Naive thymus-derived CD4-positive, alpha-beta T cell (primary cell): ENCODE measurements around the gene CTCFL. TPM values are rescaled to one million over a fixed set of nuclear protein-coding genes. Genes with fewer than 3 reads are reported as not detected.

Experiments used
- ATAC-seq: fragments of 150-1000 bp; cut with Tn5 transposase; 2 replicates; pipeline ENCODE4 v1.10.0; 2021; ENCODE audit warnings: mild to moderate bottlenecking, moderate library complexity
- CTCF ChIA-PET: fragments of 350-600 bp; sonication (Branson Sonifier 250); formaldehyde crosslinking; loops from one replicate; lab custom pipeline; 2021; ENCODE audit warnings: antibody characterized with exemption; lab: Charles Lee
- POLR2A ChIA-PET: fragments of 350-600 bp; sonication (Branson Sonifier 250); formaldehyde crosslinking; loops from one replicate; lab custom pipeline; 2021; ENCODE audit warnings: antibody characterized with exemption, inconsistent platforms; lab: Charles Lee
- DNase-seq, 9 donors: peaks; one replicate each; pipeline versions ENCODE4 v3.0.0 to v3.0.0-alpha.2; 2020 to 2022; ENCODE audit warnings: mixed read lengths in 1 of 9
- H3K27ac ChIP-seq: one replicate; pipeline ENCODE4 v1.7.0; 2013; ENCODE audit warnings: mild to moderate bottlenecking, low read depth, low read length, moderate library complexity
- H3K27me3 ChIP-seq, 2 donors: one replicate each; pipeline ENCODE4 v1.7.0; 2013; ENCODE audit warnings: low read length in 2 of 2, mild to moderate bottlenecking in 2 of 2, moderate library complexity in 2 of 2; ENCODE audit not compliant: control insufficient read depth in 2 of 2, insufficient read depth in 2 of 2
- H3K36me3 ChIP-seq, 3 experiments: 1 replicate in 2 of 3; 2 replicates in 1 of 3; pipeline ENCODE4 v1.7.0; 2013; ENCODE audit warnings: low read length in 3 of 3, mild to moderate bottlenecking in 3 of 3, moderate library complexity in 1 of 3; ENCODE audit not compliant: insufficient read depth in 3 of 3, control insufficient read depth in 2 of 3
- H3K4me1 ChIP-seq, 2 donors: one replicate each; pipeline ENCODE4 v1.7.0; 2013; ENCODE audit warnings: low read length in 2 of 2, mild to moderate bottlenecking in 2 of 2, moderate library complexity in 1 of 2; ENCODE audit not compliant: control insufficient read depth in 2 of 2, insufficient read depth in 2 of 2
- H3K4me3 ChIP-seq: 2 replicates; pipeline ENCODE4 v1.7.0; 2013; ENCODE audit warnings: mild to moderate bottlenecking, low read length
- H3K9me3 ChIP-seq, 3 experiments: 1 replicate in 2 of 3; 2 replicates in 1 of 3; pipeline ENCODE4 v1.7.0; 2013; ENCODE audit warnings: low read length in 3 of 3; ENCODE audit not compliant: control insufficient read depth in 2 of 3
- H3K27ac Mint-ChIP-seq, 9 donors: one replicate each; pipeline ENCODE4 v1.8.0; 2020 to 2022; ENCODE audit warnings: mixed read lengths in 9 of 9, mild to moderate bottlenecking in 8 of 9, moderate library complexity in 5 of 9, inconsistent platforms in 2 of 9
- H3K27me3 Mint-ChIP-seq, 5 donors: one replicate each; pipeline ENCODE4 v1.8.0; 2021 to 2022; ENCODE audit warnings: mixed read lengths in 5 of 5, mild to moderate bottlenecking in 1 of 5
- H3K36me3 Mint-ChIP-seq, 5 donors: one replicate each; pipeline ENCODE4 v1.8.0; 2020 to 2022; ENCODE audit warnings: mixed read lengths in 5 of 5, mild to moderate bottlenecking in 3 of 5, inconsistent platforms in 1 of 5
- H3K4me1 Mint-ChIP-seq, 7 donors: one replicate each; pipeline ENCODE4 v1.8.0; 2020 to 2022; ENCODE audit warnings: mixed read lengths in 7 of 7, mild to moderate bottlenecking in 3 of 7, inconsistent platforms in 1 of 7
- H3K4me3 Mint-ChIP-seq, 10 donors: one replicate each; pipeline ENCODE4 v1.8.0; 2020 to 2022; ENCODE audit warnings: mild to moderate bottlenecking in 10 of 10, mixed read lengths in 10 of 10, moderate library complexity in 6 of 10, inconsistent platforms in 2 of 10
- H3K9me3 Mint-ChIP-seq, 11 donors: one replicate each; pipeline ENCODE4 v1.8.0; 2020 to 2022; ENCODE audit warnings: mixed read lengths in 11 of 11, mild to moderate bottlenecking in 4 of 11, inconsistent platforms in 1 of 11, moderate library complexity in 1 of 11
- intact Hi-C, 2 donors: fragments of 100-400 bp; cut with micrococcal nuclease; formaldehyde crosslinking; loops; one replicate each; pipeline ENCODE4 v1.15.1; 2023
- polyA plus RNA-seq, 2 donors: library from polyadenylated mRNA; unstranded; fragments of 300-500 nt; fragmentation: Illumina TruSeq; gene quantifications; one replicate each; pipeline ENCODE4 v1.2.3, GENCODE V29; 2021
- total RNA-seq, 6 experiments: library from RNA in 5 of 6; stranded (reverse) in 5 of 6; gene quantifications; 1 replicate in 5 of 6; 2 replicates in 1 of 6; pipeline ENCODE4 v1.2.3 and lab custom pipeline; 2021 to 2026

The CTCFL gene
- total and polyA plus RNA-seq, 7 experiments from 2014 or later: not detected

DNA sequence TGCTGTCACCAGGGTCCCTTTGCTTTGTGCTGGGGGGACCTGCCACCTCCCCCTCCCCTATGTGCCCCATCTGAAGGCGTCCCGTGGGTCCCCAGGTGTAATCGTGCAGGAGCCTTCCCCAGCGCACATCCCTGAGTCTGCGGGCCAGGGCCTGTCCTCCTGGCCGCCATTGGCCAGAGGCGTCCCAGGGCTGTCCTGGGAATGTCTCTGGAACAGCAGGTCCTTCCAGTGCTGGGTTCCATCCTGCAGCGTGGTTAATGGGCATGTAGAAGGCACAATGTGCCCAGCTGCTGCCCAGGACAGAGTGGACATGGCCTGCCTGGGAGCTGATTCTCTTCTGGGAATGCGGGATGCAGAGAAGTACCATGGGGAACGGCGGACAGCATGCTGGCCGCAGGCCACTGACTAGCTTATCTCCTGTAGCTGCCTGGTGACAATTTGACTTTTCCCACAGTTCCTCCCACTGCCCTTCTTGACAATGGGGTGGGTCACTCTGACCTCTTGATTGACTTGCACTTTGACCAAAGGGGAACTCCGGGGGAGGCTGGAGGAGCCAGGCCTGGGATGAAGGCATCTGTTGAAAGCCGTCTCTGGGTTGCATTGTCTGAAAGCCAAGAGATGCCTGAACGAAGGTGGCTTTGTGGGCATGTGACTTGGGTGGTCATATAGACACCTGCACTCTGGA lies 64.0 kb downstream of the CTCFL start:
- Mint-ChIP-seq H3K4me3 (no peak overlapping the region), H3K9me3 (no peaks in the 10 kb centered on the region), H3K27me3 (no peaks in the 10 kb centered on the region), H3K4me1 (peaks cover 0 to 17% (median 0%) of the 10 kb centered on the region in 7 donors), H3K36me3 (no peaks in the 10 kb centered on the region), H3K27ac (no peak overlapping the region)
- POLR2A ChIA-PET: no interaction called here
- no peaks in the 10 kb centered on the region for H3K9me3 ChIP-seq
- no peak overlapping the region for H3K4me3 ChIP-seq
- intact Hi-C loops: no loop called here
- CTCF ChIA-PET: no interaction called here
- H3K27me3 ChIP-seq: no peaks in the 10 kb centered on the region
- no peaks in the 10 kb centered on the region for H3K36me3 ChIP-seq
- DNase-seq: no peak
- H3K27ac ChIP-seq: no peak overlapping the region
- no peaks in the 10 kb centered on the region for H3K4me1 ChIP-seq
- no peak for ATAC-seq

DNA sequence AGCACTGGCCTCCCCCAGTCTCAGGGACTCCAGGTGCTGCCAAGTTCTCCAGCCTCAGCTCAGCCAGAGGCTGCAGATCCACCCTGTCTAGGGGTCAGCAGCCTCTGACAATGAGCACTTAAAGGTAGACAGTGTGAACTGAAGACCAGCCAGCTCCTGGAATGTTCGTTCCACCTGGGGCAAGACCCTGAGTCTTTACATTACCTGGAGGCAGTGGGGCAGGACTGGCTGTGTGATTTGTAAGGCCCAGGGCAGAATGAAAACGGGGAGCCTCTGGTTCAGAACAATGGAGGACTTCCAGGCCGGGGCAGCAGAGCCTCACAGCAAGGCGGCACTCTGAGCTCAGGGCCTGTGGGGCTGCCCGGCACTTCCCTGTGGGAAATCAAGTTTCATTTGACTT lies 65.0 kb downstream of the CTCFL start:
- no peaks in the 10 kb centered on the region for H3K27me3 Mint-ChIP-seq
- POLR2A ChIA-PET: no interaction called here

DNA sequence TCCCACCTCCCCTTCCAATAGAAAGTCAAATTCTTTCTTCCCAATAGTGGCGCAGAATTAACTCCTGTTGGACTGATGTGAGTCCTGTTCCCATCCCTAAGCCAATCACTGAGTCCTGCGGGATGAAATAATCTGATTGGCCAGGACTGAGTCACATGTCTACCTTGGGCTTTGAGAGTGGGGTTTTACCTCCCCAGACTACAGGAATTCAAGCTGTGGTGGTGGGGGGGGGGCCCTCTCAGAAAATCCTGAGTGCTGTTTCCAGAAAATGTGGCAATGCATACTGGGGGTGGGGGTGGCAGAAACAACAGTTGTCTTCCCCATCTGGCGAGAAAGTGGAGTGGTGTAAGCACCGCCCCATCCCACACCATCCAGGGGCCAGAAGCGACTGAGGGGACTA lies 65.7 kb downstream of the CTCFL start:
- CTCF ChIA-PET: no interaction called here
- no peak overlapping the region for H3K4me3 Mint-ChIP-seq
- intact Hi-C loops: no loop called here
- H3K36me3 Mint-ChIP-seq: no peaks in the 10 kb centered on the region
- DNase-seq: no peak
- H3K4me1 ChIP-seq: no peaks in the 10 kb centered on the region
- no peak overlapping the region for H3K4me3 ChIP-seq
- H3K9me3 ChIP-seq: no peaks in the 10 kb centered on the region
- H3K9me3 Mint-ChIP-seq: no peaks in the 10 kb centered on the region
- H3K27me3 Mint-ChIP-seq: no peaks in the 10 kb centered on the region
- no peak for ATAC-seq
- no peaks in the 10 kb centered on the region for H3K27me3 ChIP-seq
- POLR2A ChIA-PET: no interaction called here
- H3K36me3 ChIP-seq: no peaks in the 10 kb centered on the region
- no peak overlapping the region for H3K27ac Mint-ChIP-seq
- no peak overlapping the region for H3K27ac ChIP-seq
- peaks cover 0 to 8% (median 0%) of the 10 kb centered on the region in 7 donors for H3K4me1 Mint-ChIP-seq

More for the DNA sequence above, 65.0 kb downstream of the CTCFL start:
- H3K36me3 ChIP-seq: no peaks in the 10 kb centered on the region
- Mint-ChIP-seq H3K4me1 (peaks cover 0 to 11% (median 0%) of the 10 kb centered on the region in 7 donors), H3K4me3 (no peak overlapping the region), H3K36me3 (no peaks in the 10 kb centered on the region), H3K9me3 (no peaks in the 10 kb centered on the region), H3K27ac (no peak overlapping the region)
- H3K4me1 ChIP-seq: no peaks in the 10 kb centered on the region
- H3K27ac ChIP-seq: no peak overlapping the region
- ATAC-seq (no peak), DNase-seq (no peak)
- H3K27me3 ChIP-seq: no peaks in the 10 kb centered on the region
- CTCF ChIA-PET: no interaction called here
- intact Hi-C loops: no loop called here
- H3K9me3 ChIP-seq: no peaks in the 10 kb centered on the region
- H3K4me3 ChIP-seq: no peak overlapping the region

DNA sequence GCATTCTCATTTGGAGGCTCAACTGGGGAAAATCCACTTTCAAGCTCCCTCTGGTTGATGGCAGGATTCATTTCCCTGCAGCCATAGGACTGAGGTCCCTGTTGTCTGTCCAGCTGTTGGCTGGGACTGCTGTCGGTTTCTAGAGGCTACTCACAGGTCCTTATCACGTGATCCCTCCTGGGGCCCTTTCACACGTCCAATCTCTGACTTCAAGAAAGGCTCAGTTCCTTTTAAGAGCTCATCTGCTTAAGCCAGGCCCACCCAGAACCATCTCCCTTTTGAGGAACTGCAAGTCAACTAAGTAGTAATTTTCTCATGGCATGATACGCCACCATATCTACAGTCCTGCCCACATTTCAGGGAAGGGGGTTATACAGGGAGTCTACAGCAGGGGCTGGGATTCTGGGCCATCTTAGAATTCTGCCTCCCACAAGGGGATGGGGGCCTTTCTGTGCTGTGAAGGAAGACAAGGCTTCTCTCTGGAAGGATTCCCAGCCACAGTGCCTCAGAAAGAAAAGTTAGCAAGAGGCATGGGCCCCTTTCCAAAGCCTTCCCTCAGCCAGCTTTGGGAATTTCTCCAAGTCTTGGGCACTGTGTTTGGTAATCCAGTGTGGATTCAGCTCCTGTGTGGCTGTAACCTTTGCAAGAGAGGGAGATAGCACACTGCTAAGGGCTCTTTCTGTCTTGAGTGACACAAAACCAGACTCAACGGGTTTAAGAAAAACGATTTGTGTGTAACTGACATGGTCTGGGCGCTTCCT lies 66.4 kb downstream of the CTCFL start:
- H3K4me1 ChIP-seq: no peaks in the 10 kb centered on the region
- H3K27ac ChIP-seq: no peak overlapping the region
- Mint-ChIP-seq H3K4me1 (peaks cover 0 to 9% (median 3%) of the 10 kb centered on the region in 7 donors), H3K27me3 (no peaks in the 10 kb centered on the region), H3K36me3 (no peaks in the 10 kb centered on the region), H3K27ac (no peak overlapping the region), H3K9me3 (no peaks in the 10 kb centered on the region), H3K4me3 (no peak overlapping the region)
- H3K4me3 ChIP-seq: no peak overlapping the region
- ATAC-seq (peak; percentile 34), DNase-seq (no peak)
- ChIA-PET POLR2A (interaction anchor here (1.2 kb wide), 1 partner anchor 9 kb away, joined by 3 read pairs; no protein-coding TSS in a partner anchor), CTCF (no interaction called here)
- intact Hi-C loops: no loop called here
- H3K36me3 ChIP-seq: no peaks in the 10 kb centered on the region
- no peaks in the 10 kb centered on the region for H3K9me3 ChIP-seq
- no peaks in the 10 kb centered on the region for H3K27me3 ChIP-seq

DNA sequence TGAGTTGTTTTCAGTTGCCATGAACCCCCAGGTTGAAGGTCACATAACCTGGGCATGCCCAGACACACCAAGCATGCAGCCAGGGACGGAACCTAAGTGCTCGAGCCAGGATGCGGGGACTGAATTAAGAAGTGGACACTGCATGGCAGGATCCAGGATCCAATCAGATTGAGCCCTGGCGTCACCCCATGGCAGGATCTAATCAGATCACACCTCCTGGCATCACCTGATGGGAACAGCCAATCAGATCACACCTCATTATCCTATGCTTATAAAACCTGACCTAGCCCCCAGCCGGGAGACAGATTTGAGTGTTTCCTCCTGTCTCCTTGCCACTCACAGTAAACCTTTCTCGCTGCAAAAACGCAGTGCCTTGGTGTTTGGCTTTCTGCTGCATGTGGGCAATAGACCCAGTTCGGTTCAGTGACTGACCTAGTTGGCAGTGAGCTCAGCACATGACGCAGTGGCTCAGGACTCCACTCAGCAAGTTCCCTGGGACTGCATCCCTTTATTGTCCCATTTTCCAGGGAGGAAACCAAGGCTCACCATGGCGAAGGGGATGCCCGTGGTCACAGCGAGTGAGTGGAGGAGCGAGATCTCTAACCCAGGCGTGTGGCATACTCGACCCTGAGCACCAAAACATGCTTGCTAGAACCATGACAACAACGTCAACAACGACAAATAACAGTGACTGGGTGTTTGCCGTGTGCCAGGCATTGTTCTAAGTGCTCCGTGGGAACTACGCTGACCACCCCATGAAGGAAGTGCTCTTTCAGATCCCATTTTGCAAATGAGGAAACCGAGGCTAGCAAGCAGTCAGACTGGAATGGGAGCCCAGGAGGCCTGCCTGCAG lies 67.5 kb downstream of the CTCFL start:
- intact Hi-C loops: no loop called here
- no peak overlapping the region for H3K27ac ChIP-seq
- peaks cover 0 to 4% of the 10 kb centered on the region in 2 donors for H3K4me1 ChIP-seq
- Mint-ChIP-seq H3K4me3 (no peak overlapping the region), H3K36me3 (no peaks in the 10 kb centered on the region), H3K9me3 (no peaks in the 10 kb centered on the region), H3K27me3 (no peaks in the 10 kb centered on the region), H3K4me1 (peaks cover 2 to 15% (median 9%) of the 10 kb centered on the region in 7 donors), H3K27ac (no peak overlapping the region)
- ChIA-PET POLR2A (interaction anchor here (0.6 to 1.2 kb wide), 2 partner anchors 10 to 1029 kb away, joined by 3 to 4 read pairs; no protein-coding TSS in a partner anchor), CTCF (no interaction called here)
- no peaks in the 10 kb centered on the region for H3K27me3 ChIP-seq
- no peaks in the 10 kb centered on the region for H3K36me3 ChIP-seq
- no peaks in the 10 kb centered on the region for H3K9me3 ChIP-seq
- no peak for DNase-seq
- ATAC-seq: no peak
- no peak overlapping the region for H3K4me3 ChIP-seq

DNA sequence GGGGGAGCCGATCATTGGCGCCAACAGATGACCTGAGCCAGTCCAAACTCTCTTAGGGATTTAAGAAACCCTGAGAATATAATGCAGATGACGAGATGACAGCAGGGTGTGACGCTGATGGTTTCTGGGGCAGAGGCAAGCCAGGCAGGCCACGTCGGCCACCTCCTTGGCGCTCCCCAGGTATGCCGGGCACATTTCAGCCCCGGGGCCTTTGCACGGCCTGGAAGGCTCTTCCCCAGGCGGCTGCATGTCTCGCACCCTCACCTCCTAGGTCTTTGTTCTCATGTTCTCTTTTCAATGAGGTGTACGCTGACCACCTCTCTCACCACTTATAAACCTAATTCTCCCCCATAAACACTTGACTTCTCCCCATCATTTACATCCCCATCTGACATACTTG lies 68.8 kb downstream of the CTCFL start:
- Mint-ChIP-seq H3K4me3 (no peak overlapping the region), H3K27me3 (peaks cover 0 to 4% (median 0%) of the 10 kb centered on the region in 5 donors), H3K9me3 (no peaks in the 10 kb centered on the region), H3K4me1 (peaks cover 15 to 29% (median 23%) of the 10 kb centered on the region in 7 donors), H3K27ac (peak overlapping the region in 1 of 9 donors; percentile 85), H3K36me3 (no peaks in the 10 kb centered on the region)
- Histone ChIP-seq H3K4me1 (peaks cover 4 to 18% of the 10 kb centered on the region in 2 donors), H3K36me3 (no peaks in the 10 kb centered on the region), H3K27me3 (no peaks in the 10 kb centered on the region), H3K4me3 (no peak overlapping the region), H3K27ac (no peak overlapping the region), H3K9me3 (no peaks in the 10 kb centered on the region)
- intact Hi-C loops: no loop called here
- ChIA-PET POLR2A (interaction anchor here (1.1 kb wide), 1 partner anchor 8 kb away, joined by 3 read pairs; no protein-coding TSS in a partner anchor), CTCF (no interaction called here)
- ATAC-seq (no peak), DNase-seq (no peak)
